ENCODE results near the gene KCNK3. TPM values are rescaled to one million over a fixed set of nuclear protein-coding genes. Genes with fewer than 3 reads are reported as not detected.

The KCNK3 gene
- total RNA-seq, 1 donor, result not detected

DNA sequence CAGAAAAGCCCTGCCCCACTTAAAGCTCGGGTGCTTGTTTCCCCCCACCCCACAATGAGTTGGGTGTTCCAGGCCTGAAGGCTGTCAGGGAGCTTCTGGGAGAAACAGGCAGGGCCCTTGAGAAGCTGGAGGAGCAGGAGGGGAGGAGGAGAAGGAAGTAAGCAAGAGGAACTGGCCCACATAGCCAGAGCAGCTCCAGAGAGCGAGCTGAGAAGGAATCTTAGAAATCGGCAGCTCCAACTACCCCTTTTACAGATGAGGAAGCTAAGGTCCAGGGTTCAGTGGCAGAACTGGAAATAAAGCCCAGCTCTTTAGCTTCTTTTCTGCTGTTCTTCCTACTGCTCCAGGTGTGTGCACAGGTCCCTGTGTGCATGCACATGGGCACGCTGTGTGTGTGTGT lies 12.7 kb upstream of the KCNK3 start:
- Histone ChIP-seq H3K36me3 (ENCODE audit: insufficient read depth, low read length) (no peaks in the 10 kb centered on the region), H3K4me3 (ENCODE audit: insufficient read depth, low read length) (no peak overlapping the region), H3K27ac (ENCODE audit: low read depth, low read length) (no peak overlapping the region), H3K9me3 (ENCODE audit: low read depth, low read length) (no peaks in the 10 kb centered on the region), H2AFZ (ENCODE audit: low read length) (no peak overlapping the region), H3K4me2 (ENCODE audit: insufficient read depth, low read length) (no peak overlapping the region), H4K20me1 (ENCODE audit: insufficient read depth, low read length) (no peaks in the 10 kb centered on the region), H3K79me2 (ENCODE audit: insufficient read depth, low read length) (no peaks in the 10 kb centered on the region), H3K27me3 (ENCODE audit: insufficient read depth, low read length) (peaks cover 43% of the 10 kb centered on the region), H3K4me1 (ENCODE audit: insufficient read depth, low read length) (no peaks in the 10 kb centered on the region)
- TF ChIP-seq, protein P1, sequence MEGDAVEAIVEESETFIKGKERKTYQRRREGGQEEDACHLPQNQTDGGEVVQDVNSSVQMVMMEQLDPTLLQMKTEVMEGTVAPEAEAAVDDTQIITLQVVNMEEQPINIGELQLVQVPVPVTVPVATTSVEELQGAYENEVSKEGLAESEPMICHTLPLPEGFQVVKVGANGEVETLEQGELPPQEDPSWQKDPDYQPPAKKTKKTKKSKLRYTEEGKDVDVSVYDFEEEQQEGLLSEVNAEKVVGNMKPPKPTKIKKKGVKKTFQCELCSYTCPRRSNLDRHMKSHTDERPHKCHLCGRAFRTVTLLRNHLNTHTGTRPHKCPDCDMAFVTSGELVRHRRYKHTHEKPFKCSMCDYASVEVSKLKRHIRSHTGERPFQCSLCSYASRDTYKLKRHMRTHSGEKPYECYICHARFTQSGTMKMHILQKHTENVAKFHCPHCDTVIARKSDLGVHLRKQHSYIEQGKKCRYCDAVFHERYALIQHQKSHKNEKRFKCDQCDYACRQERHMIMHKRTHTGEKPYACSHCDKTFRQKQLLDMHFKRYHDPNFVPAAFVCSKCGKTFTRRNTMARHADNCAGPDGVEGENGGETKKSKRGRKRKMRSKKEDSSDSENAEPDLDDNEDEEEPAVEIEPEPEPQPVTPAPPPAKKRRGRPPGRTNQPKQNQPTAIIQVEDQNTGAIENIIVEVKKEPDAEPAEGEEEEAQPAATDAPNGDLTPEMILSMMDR (IDR thresholded peaks at IDR 0.05; ENCODE audit: extremely low read depth, low read depth, low read length), result no peak
- peak; percentile 30 for DNase-seq (ENCODE audit: insufficient read length, low spot score, missing footprints)

DNA sequence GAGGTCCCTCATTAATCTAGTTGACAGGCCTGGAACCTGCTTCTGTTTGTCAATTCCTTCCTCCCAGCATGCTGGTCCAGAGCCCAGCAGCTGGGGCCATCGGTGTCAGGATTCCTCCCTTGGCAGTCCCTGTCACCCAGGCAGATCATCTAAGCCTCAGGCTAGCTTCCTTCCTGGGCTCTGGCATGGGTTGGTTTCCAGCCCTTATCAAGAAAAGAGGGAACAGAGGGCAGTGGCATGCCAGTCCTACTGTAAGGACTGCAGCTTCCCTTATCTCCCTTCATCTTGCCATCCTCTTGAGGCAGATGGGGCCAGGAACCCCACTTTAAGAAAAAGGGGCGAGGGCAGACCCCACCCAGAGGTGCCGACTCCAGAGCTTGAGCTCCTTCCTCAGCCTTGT lies 10.9 kb upstream of the KCNK3 start:
- Histone ChIP-seq H3K27me3 (ENCODE audit: insufficient read depth, low read length) (peaks cover 61% of the 10 kb centered on the region), H3K36me3 (ENCODE audit: insufficient read depth, low read length) (no peaks in the 10 kb centered on the region), H3K79me2 (ENCODE audit: insufficient read depth, low read length) (no peaks in the 10 kb centered on the region), H3K9me3 (ENCODE audit: low read depth, low read length) (no peaks in the 10 kb centered on the region), H4K20me1 (ENCODE audit: insufficient read depth, low read length) (no peaks in the 10 kb centered on the region), H3K4me1 (ENCODE audit: insufficient read depth, low read length) (no peaks in the 10 kb centered on the region), H3K4me2 (ENCODE audit: insufficient read depth, low read length) (no peak overlapping the region), H3K27ac (ENCODE audit: low read depth, low read length) (no peak overlapping the region), H2AFZ (ENCODE audit: low read length) (no peak overlapping the region), H3K4me3 (ENCODE audit: insufficient read depth, low read length) (no peak overlapping the region)
- TF ChIP-seq, protein P1 (IDR thresholded peaks at IDR 0.05; ENCODE audit: extremely low read depth, low read depth, low read length), result no peak
- DNase-seq (ENCODE audit: insufficient read length, low spot score, missing footprints), result peak; percentile 3

DNA sequence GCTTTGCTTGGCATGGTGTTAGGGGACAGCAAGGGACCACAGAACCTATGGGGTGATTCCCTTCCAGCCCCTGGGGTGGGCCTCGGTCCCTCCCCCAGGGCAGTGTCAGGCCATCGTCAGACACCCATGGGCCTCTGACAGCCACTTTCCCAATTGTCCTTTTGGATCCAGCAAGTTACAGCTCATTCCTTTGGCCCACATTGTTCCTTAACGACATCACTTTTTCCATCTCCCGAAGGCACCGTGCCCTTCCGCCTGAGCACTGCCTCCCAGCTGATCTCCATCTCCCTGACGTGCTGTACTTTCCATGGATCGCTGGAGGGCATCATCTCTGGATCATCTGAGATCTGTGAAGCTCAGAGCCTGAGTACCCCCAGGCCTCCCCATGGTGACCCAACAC lies 10.4 kb upstream of the KCNK3 start:
- no peaks in the 10 kb centered on the region for H4K20me1 ChIP-seq (ENCODE audit: insufficient read depth, low read length)
- DNase-seq (ENCODE audit: insufficient read length, low spot score, missing footprints), result no peak
- H3K27ac ChIP-seq (ENCODE audit: low read depth, low read length), result no peak overlapping the region
- H3K79me2 ChIP-seq (ENCODE audit: insufficient read depth, low read length), result no peaks in the 10 kb centered on the region
- no peak overlapping the region for H3K4me3 ChIP-seq (ENCODE audit: insufficient read depth, low read length)
- H3K4me2 ChIP-seq (ENCODE audit: insufficient read depth, low read length), result no peak overlapping the region
- H3K27me3 ChIP-seq (ENCODE audit: insufficient read depth, low read length), result peaks cover 66% of the 10 kb centered on the region
- no peaks in the 10 kb centered on the region for H3K4me1 ChIP-seq (ENCODE audit: insufficient read depth, low read length)
- no peak overlapping the region for H2AFZ ChIP-seq (ENCODE audit: low read length)
- H3K9me3 ChIP-seq (ENCODE audit: low read depth, low read length), result no peaks in the 10 kb centered on the region
- no peaks in the 10 kb centered on the region for H3K36me3 ChIP-seq (ENCODE audit: insufficient read depth, low read length)
- TF ChIP-seq, protein P1 (IDR thresholded peaks at IDR 0.05; ENCODE audit: extremely low read depth, low read depth, low read length), result no peak

DNA sequence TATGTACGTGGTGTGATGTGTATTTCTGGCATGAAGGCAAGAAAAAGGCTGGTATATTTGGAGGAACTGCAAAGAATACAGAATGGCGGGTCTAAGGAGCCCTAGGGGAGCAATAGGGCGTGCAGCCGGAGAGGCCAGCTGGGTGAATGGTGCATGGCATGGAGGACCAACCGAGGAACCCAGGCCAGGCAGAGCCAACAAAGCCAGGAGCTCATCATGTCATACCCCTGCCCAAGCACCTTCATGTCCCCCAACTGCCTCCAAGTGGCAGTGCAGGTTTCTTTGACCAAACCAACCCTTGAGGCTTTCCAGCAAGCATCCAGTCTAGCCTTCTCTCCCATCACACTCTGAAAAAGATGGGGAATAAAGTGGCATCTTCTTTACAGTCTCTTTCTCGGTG lies 8.9 kb upstream of the KCNK3 start:
- TF ChIP-seq, protein P1 (IDR thresholded peaks at IDR 0.05; ENCODE audit: extremely low read depth, low read depth, low read length), result no peak

More for the DNA sequence above, 8.9 kb upstream of the KCNK3 start:
- Histone ChIP-seq H3K4me1 (ENCODE audit: insufficient read depth, low read length) (no peaks in the 10 kb centered on the region), H3K4me2 (ENCODE audit: insufficient read depth, low read length) (no peak overlapping the region), H3K9me3 (ENCODE audit: low read depth, low read length) (no peaks in the 10 kb centered on the region), H3K4me3 (ENCODE audit: insufficient read depth, low read length) (no peak overlapping the region), H4K20me1 (ENCODE audit: insufficient read depth, low read length) (no peaks in the 10 kb centered on the region), H3K79me2 (ENCODE audit: insufficient read depth, low read length) (no peaks in the 10 kb centered on the region), H3K27me3 (ENCODE audit: insufficient read depth, low read length) (peaks cover 75% of the 10 kb centered on the region), H2AFZ (ENCODE audit: low read length) (no peak overlapping the region), H3K27ac (ENCODE audit: low read depth, low read length) (no peak overlapping the region), H3K36me3 (ENCODE audit: insufficient read depth, low read length) (no peaks in the 10 kb centered on the region)
- peak; percentile 11 for DNase-seq (ENCODE audit: insufficient read length, low spot score, missing footprints)
